Tibial nerve (tissue), 4 donors: Measurements from ENCODE around the gene LRRC8E.

ENCODE experiments used
- EP300 ChIP-seq, 2 donors: sonication (generic); formaldehyde crosslinking; IDR thresholded peaks; one replicate each; pipeline ENCODE4 v1.6.1; 2017; ENCODE audit warnings: antibody characterized with exemption in 2 of 2, mild to moderate bottlenecking in 1 of 2
- POLR2A ChIP-seq, 2 donors: fragments of 450-650 bp; IDR thresholded peaks; one replicate each; pipeline ENCODE4 v1.6.1; 2017; ENCODE audit warnings: antibody characterized with exemption in 2 of 2, mild to moderate bottlenecking in 2 of 2, moderate library complexity in 2 of 2
- TF ChIP-seq, protein P1 (sequence below), 5 experiments: fragments of 200-600 bp in 3 of 5; fragments of 450-650 bp in 2 of 5; sonication (generic) in 3 of 5; IDR thresholded peaks; one replicate each; pipeline ENCODE4 v1.5.1; 2016 to 2019; ENCODE audit warnings: antibody characterized with exemption in 5 of 5, mild to moderate bottlenecking in 3 of 5, moderate library complexity in 2 of 5

DNA sequence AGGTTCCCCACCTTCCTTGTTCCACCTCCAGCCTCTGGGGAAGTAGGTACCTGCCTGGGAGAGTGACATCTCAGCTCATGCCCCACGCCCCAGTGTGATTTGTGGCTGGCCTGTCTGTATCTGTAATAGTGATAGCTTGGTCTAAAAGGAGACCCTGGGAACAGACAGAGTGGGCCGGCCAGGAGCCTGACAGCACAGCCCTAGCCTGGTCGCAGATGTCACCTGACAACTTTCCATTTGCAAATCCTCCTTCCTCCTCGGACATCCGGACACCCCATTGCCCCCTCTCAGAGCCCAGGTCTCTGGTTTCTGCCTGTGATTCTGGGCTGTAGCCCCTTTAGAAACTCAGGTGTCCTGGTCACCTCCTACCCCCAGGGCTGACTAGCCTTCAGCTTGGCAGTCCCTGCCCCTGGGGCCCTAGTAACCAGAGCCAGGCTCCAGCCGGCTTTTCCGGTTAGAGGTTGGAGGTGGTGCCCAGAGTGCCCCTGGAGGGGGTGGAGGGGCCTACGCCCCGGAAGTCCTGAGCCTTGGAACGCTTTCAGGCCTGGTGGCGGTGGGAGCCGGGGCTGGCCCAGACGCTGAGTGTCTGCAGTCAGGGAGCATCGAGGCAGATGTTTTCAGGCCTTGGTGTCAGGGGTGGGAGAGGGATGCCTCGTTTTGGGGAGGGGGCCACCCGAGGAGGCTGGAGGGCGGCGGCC is 6.5 kb downstream of the LRRC8E start:
- TF ChIP-seq, protein P1, sequence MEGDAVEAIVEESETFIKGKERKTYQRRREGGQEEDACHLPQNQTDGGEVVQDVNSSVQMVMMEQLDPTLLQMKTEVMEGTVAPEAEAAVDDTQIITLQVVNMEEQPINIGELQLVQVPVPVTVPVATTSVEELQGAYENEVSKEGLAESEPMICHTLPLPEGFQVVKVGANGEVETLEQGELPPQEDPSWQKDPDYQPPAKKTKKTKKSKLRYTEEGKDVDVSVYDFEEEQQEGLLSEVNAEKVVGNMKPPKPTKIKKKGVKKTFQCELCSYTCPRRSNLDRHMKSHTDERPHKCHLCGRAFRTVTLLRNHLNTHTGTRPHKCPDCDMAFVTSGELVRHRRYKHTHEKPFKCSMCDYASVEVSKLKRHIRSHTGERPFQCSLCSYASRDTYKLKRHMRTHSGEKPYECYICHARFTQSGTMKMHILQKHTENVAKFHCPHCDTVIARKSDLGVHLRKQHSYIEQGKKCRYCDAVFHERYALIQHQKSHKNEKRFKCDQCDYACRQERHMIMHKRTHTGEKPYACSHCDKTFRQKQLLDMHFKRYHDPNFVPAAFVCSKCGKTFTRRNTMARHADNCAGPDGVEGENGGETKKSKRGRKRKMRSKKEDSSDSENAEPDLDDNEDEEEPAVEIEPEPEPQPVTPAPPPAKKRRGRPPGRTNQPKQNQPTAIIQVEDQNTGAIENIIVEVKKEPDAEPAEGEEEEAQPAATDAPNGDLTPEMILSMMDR (IDR thresholded peaks at IDR 0.05), result no peak
- TF ChIP-seq POLR2A (IDR thresholded peaks at IDR 0.05), result no peak
- no peak for TF ChIP-seq EP300 (IDR thresholded peaks at IDR 0.05)
